CD14-positive monocyte (primary cell): ENCODE results near the gene RRAD. TPM values are rescaled to one million over a fixed set of nuclear protein-coding genes. Genes with fewer than 3 reads are reported as not detected.

Experiments
- DNase-seq, 3 donors: peaks; one replicate each; pipeline ENCODE4 v3.0.0-alpha.2; 2011 to 2022
- H2AFZ ChIP-seq: 2 replicates; pipeline ENCODE4 v1.6.0; 2012; ENCODE audit warnings: mild to moderate bottlenecking, low read depth, low read length, inconsistent platforms; ENCODE audit not compliant: insufficient read depth, poor library complexity, severe bottlenecking
- H3K27ac ChIP-seq, 2 donors: 1 replicate in 1 of 2; 2 replicates in 1 of 2; pipeline ENCODE4 v1.5.1; 2012 to 2013; ENCODE audit warnings: low read length in 2 of 2, control low read depth in 1 of 2, inconsistent platforms in 1 of 2, low read depth in 1 of 2, mild to moderate bottlenecking in 1 of 2
- H3K27me3 ChIP-seq, 2 donors: one replicate each; pipeline versions ENCODE4 v1.6.0 to v1.6.1; 2011 to 2013; ENCODE audit warnings: low read length in 2 of 2; ENCODE audit not compliant: control insufficient read depth in 2 of 2, insufficient read depth in 2 of 2
- H3K36me3 ChIP-seq, 2 donors: replicated peaks in 1 of 2; 1 replicate in 1 of 2; 2 replicates in 1 of 2; pipeline versions ENCODE4 v1.5.1 to v1.6.1; 2012 to 2013; ENCODE audit warnings: low read length in 2 of 2, control low read depth in 1 of 2, inconsistent platforms in 1 of 2, mild to moderate bottlenecking in 1 of 2; ENCODE audit not compliant: insufficient read depth in 2 of 2, control insufficient read depth in 1 of 2
- H3K4me1 ChIP-seq, 2 donors: 1 replicate in 1 of 2; 2 replicates in 1 of 2; pipeline versions ENCODE4 v1.5.1 to v1.6.1; 2012 to 2013; ENCODE audit warnings: low read length in 2 of 2, control low read depth in 1 of 2, inconsistent platforms in 1 of 2, mild to moderate bottlenecking in 1 of 2, moderate library complexity in 1 of 2; ENCODE audit not compliant: insufficient read depth in 2 of 2, control insufficient read depth in 1 of 2
- H3K4me2 ChIP-seq: replicated peaks from 2 replicates; pipeline ENCODE3; 2012; ENCODE audit warnings: low read length, moderate library complexity, mild to moderate bottlenecking; ENCODE audit not compliant: poor library complexity, severe bottlenecking; ENCODE audit errors: extremely low read depth
- H3K4me3 ChIP-seq, 3 experiments: fragments of 200-600 bp in 1 of 3; sonication (generic) in 1 of 3; replicated peaks in 1 of 3; 1 replicate in 2 of 3; 2 replicates in 1 of 3; pipeline ENCODE4 v1.5.1; 2011 to 2013; ENCODE audit warnings: low read length in 3 of 3, mild to moderate bottlenecking in 3 of 3, control low read depth in 2 of 3, low read depth in 2 of 3, inconsistent platforms in 1 of 3, moderate library complexity in 1 of 3
- H3K79me2 ChIP-seq: 2 replicates; pipeline ENCODE4 v1.6.0; 2012; ENCODE audit warnings: mild to moderate bottlenecking, control low read depth, inconsistent platforms, low read length, moderate library complexity; ENCODE audit not compliant: insufficient read depth
- H3K9ac ChIP-seq: 2 replicates; pipeline ENCODE4 v1.6.0; 2017; ENCODE audit warnings: low read length, mild to moderate bottlenecking; ENCODE audit not compliant: insufficient read depth, poor library complexity, severe bottlenecking
- H3K9me3 ChIP-seq, 2 donors: replicated peaks in 1 of 2; 1 replicate in 1 of 2; 2 replicates in 1 of 2; pipeline versions ENCODE4 v1.5.1 to v1.6.1; 2012 to 2013; ENCODE audit warnings: low read length in 2 of 2, control low read depth in 1 of 2; ENCODE audit not compliant: control insufficient read depth in 1 of 2, insufficient read depth in 1 of 2
- H4K20me1 ChIP-seq: 2 replicates; pipeline ENCODE4 v1.6.0; 2012; ENCODE audit warnings: mild to moderate bottlenecking, low read length, control low read depth, moderate library complexity; ENCODE audit not compliant: insufficient read depth
- H3K27ac Mint-ChIP-seq, 7 donors: one replicate each; pipeline ENCODE4 v1.8.0; 2020; ENCODE audit warnings: mild to moderate bottlenecking in 7 of 7, mixed read lengths in 7 of 7, moderate library complexity in 6 of 7, inconsistent platforms in 2 of 7
- H3K27me3 Mint-ChIP-seq, 3 donors: one replicate each; pipeline ENCODE4 v1.8.0; 2021 to 2022; ENCODE audit warnings: low read depth in 3 of 3, mild to moderate bottlenecking in 3 of 3, mixed read lengths in 3 of 3, moderate library complexity in 3 of 3, inconsistent platforms in 1 of 3
- H3K36me3 Mint-ChIP-seq, 2 donors: one replicate each; pipeline ENCODE4 v1.8.0; 2020; ENCODE audit warnings: mixed read lengths in 2 of 2, inconsistent platforms in 1 of 2, mild to moderate bottlenecking in 1 of 2
- H3K4me1 Mint-ChIP-seq: one replicate; pipeline ENCODE4 v1.8.0; 2020; ENCODE audit warnings: mild to moderate bottlenecking, mixed read lengths
- H3K4me3 Mint-ChIP-seq, 2 donors: one replicate each; pipeline ENCODE4 v1.8.0; 2020; ENCODE audit warnings: mild to moderate bottlenecking in 2 of 2, mixed read lengths in 2 of 2, moderate library complexity in 1 of 2
- H3K9me3 Mint-ChIP-seq, 7 donors: one replicate each; pipeline ENCODE4 v1.8.0; 2020 to 2022; ENCODE audit warnings: mixed read lengths in 7 of 7, mild to moderate bottlenecking in 6 of 7, moderate library complexity in 6 of 7, inconsistent platforms in 2 of 7
- CTCF ChIP-seq: fragments of 200-600 bp; IDR thresholded peaks from one replicate; pipeline ENCODE4 v1.8.0; 2022; ENCODE audit warnings: antibody characterized with exemption, mild to moderate bottlenecking
- WGBS: methylation state at CpG from one replicate; pipeline ENCODE4 v1.1.5; 2013; ENCODE audit warnings: missing lambda C conversion rate; ENCODE audit not compliant: insufficient coverage; 5-methylcytosine and 5-hydroxymethylcytosine counted together
- intact Hi-C, 2 donors: fragments of 100-400 bp; cut with micrococcal nuclease; formaldehyde crosslinking; loops; one replicate each; pipeline versions ENCODE4 v1.15.0 to v1.15.1; 2023
- polyA plus RNA-seq, 3 donors: library from polyadenylated mRNA; depleted of rRNA in 1 of 3; unstranded in 2 of 3; stranded (reverse) in 1 of 3; fragments of 300-500 nt in 2 of 3; fragments of >200 nt in 1 of 3; fragmentation: Illumina TruSeq in 2 of 3; gene quantifications; 1 replicate in 2 of 3; 2 replicates in 1 of 3; pipeline ENCODE4 v1.2.3, GENCODE V29; 2012 to 2021

RRAD gene
- polyA plus RNA-seq, 3 donors: 0.42 to 1.9 (median 0.55) TPM

DNA sequence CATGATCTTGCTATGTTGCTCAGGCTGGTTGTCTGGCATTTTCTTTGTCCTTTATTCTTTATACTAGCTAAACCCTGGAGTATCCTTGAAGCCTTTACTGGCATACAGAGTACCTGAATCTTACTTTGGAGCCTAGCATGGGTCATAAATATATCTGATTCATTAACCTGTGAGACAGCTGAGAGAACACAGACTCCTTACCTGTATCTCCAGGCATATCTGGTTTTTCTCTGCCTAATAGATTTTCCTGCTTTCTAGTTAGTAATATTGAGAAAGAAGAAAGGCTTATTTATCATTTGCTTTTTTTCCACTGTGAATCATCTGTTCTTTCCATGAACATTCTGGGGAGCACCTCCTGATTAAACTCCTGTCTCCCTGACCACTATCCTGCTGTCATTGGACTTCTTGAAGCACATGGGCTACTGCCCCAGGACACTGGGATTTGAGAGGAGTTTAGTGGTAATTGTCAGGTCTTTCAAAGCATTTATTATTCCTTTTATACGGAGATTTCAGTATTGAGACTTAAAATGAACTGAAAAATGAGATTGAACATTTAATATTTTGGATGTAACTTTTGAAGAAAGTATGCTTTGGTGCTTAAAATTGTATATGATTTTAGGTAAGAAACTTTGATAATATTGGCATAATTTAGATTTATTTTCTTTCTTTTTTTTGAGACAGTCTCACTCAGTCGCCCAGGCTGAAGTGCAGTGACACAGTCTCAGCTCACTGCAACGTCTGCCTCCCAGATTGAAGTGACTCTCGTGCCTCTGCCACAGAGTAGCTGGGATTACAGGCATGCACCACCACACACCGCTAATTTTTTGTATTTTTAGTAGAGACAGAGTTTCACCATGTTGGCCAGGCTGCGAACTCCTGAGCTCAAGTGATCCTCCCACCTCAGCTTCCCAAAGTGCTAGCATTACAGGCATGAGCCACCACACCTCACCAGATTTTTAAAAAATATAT, 36.4 kb downstream of the RRAD start:
- Histone ChIP-seq H3K79me2 (no peaks in the 10 kb centered on the region), H3K4me2 (no peak overlapping the region), H3K4me1 (no peaks in the 10 kb centered on the region), H4K20me1 (no peaks in the 10 kb centered on the region), H2AFZ (no peak overlapping the region), H3K36me3 (peaks cover 3 to 13% of the 10 kb centered on the region in 2 donors), H3K9ac (no peak overlapping the region), H3K9me3 (no peaks in the 10 kb centered on the region), H3K4me3 (no peak overlapping the region), H3K27me3 (no peaks in the 10 kb centered on the region), H3K27ac (no peak overlapping the region)
- intact Hi-C loops: no loop called here
- Mint-ChIP-seq H3K36me3 (peaks cover 21 to 22% of the 10 kb centered on the region in 2 donors), H3K4me3 (no peak overlapping the region), H3K4me1 (no peaks in the 10 kb centered on the region), H3K27ac (no peak overlapping the region), H3K27me3 (peaks cover 3 to 6% (median 5%) of the 10 kb centered on the region in 3 donors), H3K9me3 (peaks cover 0 to 3% (median 0%) of the 10 kb centered on the region in 7 donors)
- WGBS: 98% methylated on average over 5 of the region's 6 CpGs
- no peak for DNase-seq
- TF ChIP-seq CTCF: no peak

GRCh38 chr16:66886914-66887313, 38.4 kb downstream of the RRAD start:
- intact Hi-C loops: no loop called here
- Mint-ChIP-seq H3K27me3 (peaks cover 5 to 8% (median 8%) of the 10 kb centered on the region in 3 donors), H3K9me3 (peaks cover 0 to 3% (median 0%) of the 10 kb centered on the region in 7 donors), H3K4me3 (no peak overlapping the region), H3K4me1 (no peaks in the 10 kb centered on the region), H3K36me3 (peaks cover 21 to 22% of the 10 kb centered on the region in 2 donors), H3K27ac (no peak overlapping the region)
- Histone ChIP-seq H3K27me3 (peaks cover under 1 to 3% of the 10 kb centered on the region in 2 donors), H3K4me2 (no peak overlapping the region), H3K4me3 (no peak overlapping the region), H3K9ac (no peak overlapping the region), H3K36me3 (peaks cover 3 to 13% of the 10 kb centered on the region in 2 donors), H2AFZ (no peak overlapping the region), H4K20me1 (no peaks in the 10 kb centered on the region), H3K79me2 (no peaks in the 10 kb centered on the region), H3K27ac (no peak overlapping the region), H3K4me1 (no peaks in the 10 kb centered on the region), H3K9me3 (no peaks in the 10 kb centered on the region)
- no CpG with 5 or more reads among the region's 3 CpGs for WGBS
- DNase-seq: no peak
- no peak for TF ChIP-seq CTCF
